T-helper 1 cell treated with Interleukin-12 subunit alpha and Interleukin-12 subunit beta and Interleukin-4 antibody, amounts not matched to agents 30 μg/mL and 1 μg/mL, for 36 hours (primary cell): ENCODE data around the gene ACTR3C.

Source experiments
- H3K27ac Mint-ChIP-seq: one replicate; pipeline ENCODE4 v1.8.0; 2021; ENCODE audit warnings: mild to moderate bottlenecking, mixed read lengths
- H3K27me3 Mint-ChIP-seq: one replicate; pipeline ENCODE4 v1.8.0; 2021; ENCODE audit warnings: low read depth, mixed read lengths
- H3K36me3 Mint-ChIP-seq: one replicate; pipeline ENCODE4 v1.8.0; 2021; ENCODE audit warnings: low read depth, mixed read lengths
- H3K4me1 Mint-ChIP-seq: one replicate; pipeline ENCODE4 v1.8.0; 2021; ENCODE audit warnings: low read depth, mixed read lengths
- H3K4me3 Mint-ChIP-seq: one replicate; pipeline ENCODE4 v1.8.0; 2021; ENCODE audit warnings: mild to moderate bottlenecking, moderate library complexity, mixed read lengths
- H3K9me3 Mint-ChIP-seq: one replicate; pipeline ENCODE4 v1.8.0; 2021; ENCODE audit warnings: mixed read lengths

ACTR3C gene

GRCh38 chr7:150345012-150345411 is 21.7 kb upstream of the ACTR3C start:
- peaks cover 12% of the 10 kb centered on the region for H3K9me3 Mint-ChIP-seq
- no peak overlapping the region for H3K27ac Mint-ChIP-seq
- H3K27me3 Mint-ChIP-seq = peaks cover 63% of the 10 kb centered on the region
- peaks cover 3% of the 10 kb centered on the region for H3K4me1 Mint-ChIP-seq
- H3K4me3 Mint-ChIP-seq = no peak overlapping the region
- H3K36me3 Mint-ChIP-seq = peaks cover 7% of the 10 kb centered on the region

GRCh38 chr7:150344299-150344698 is 21.0 kb upstream of the ACTR3C start:
- peaks cover 10% of the 10 kb centered on the region for H3K36me3 Mint-ChIP-seq
- peaks cover 70% of the 10 kb centered on the region for H3K27me3 Mint-ChIP-seq
- H3K4me3 Mint-ChIP-seq = no peak overlapping the region
- H3K4me1 Mint-ChIP-seq = peaks cover 3% of the 10 kb centered on the region
- H3K9me3 Mint-ChIP-seq = peaks cover 12% of the 10 kb centered on the region
- no peak overlapping the region for H3K27ac Mint-ChIP-seq

GRCh38 chr7:150343225-150343624 is 19.9 kb upstream of the ACTR3C start:
- Mint-ChIP-seq H3K4me3 (no peak overlapping the region), H3K27me3 (peaks cover 65% of the 10 kb centered on the region), H3K9me3 (peaks cover 12% of the 10 kb centered on the region), H3K36me3 (peaks cover 10% of the 10 kb centered on the region), H3K27ac (no peak overlapping the region), H3K4me1 (peaks cover 3% of the 10 kb centered on the region)

DNA sequence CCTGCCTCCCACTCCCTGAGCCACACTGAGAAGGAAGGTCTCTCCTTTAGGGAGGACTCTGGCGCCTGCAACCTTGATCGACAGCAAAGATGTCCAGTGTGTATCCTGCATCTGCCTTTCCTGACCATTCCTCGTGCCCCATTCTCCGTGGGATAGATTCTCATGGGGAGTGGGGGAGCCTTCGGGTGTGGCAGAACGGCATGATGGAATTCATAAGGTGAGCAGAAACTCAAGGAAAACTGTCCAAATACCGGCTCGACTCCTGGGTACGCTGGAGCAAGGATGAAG is 18.7 kb upstream of the ACTR3C start:
- H3K27ac Mint-ChIP-seq = no peak overlapping the region
- H3K4me1 Mint-ChIP-seq = peaks cover 3% of the 10 kb centered on the region
- peaks cover 12% of the 10 kb centered on the region for H3K9me3 Mint-ChIP-seq
- peaks cover 61% of the 10 kb centered on the region for H3K27me3 Mint-ChIP-seq
- no peak overlapping the region for H3K4me3 Mint-ChIP-seq
- peaks cover 13% of the 10 kb centered on the region for H3K36me3 Mint-ChIP-seq

DNA sequence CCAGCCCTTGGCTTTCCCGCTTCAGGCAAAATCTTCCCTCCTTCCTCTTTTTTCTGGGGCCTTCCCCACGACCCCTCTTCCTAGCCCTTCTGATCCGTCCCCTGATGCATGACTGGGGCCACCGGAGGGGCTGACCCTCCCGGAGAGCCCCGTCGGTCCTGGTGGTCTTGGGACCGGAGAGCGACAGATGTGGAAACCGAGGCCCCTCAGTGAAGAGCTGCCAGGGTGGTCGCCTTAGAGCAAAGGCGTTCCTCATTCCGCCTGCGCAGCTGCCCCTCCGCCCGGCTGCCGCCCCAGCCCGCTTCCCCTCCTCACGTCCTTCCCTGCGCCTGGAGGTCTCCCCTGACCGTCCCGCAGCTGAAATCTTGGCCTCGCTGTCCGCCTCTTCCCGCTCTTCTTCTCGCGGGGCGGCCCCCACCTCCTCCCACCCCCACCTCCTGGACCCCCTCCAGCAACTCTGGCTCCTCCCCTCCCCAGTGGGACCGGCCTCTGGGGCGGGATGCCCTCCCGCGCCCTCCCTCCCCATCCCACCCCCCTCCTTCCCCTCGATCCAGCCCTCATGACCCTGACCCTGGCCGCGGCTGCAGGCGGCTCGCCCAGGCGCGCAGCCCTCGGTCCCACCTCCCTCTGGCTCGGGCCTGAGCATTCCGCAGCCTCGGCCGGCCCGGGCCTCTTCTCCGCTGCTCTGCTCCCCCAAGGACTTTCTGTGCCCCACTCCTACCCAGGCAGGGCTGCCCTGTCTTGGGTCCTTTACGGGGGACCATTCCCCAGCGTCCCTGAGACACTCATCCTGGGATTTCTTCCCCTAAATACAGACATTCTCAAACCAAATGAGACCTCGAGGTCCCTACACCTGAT is 18.1 kb upstream of the ACTR3C start, which contains the start of gene RARRES2:
Gene RARRES2, minus strand, starts transcription at position 367 of the 858 bp plus-strand sequence. CDS start 1,020 bp downstream, outside the sequence.
- Mint-ChIP-seq H3K9me3 (peaks cover 11% of the 10 kb centered on the region), H3K4me3 (no peak within 1 kb of the TSS), H3K36me3 (peaks cover 13% of the 10 kb centered on the region), H3K27me3 (peaks cover 58% of the 10 kb centered on the region), H3K27ac (no peak within 1 kb of the TSS), H3K4me1 (peaks cover 3% of the 10 kb centered on the region)

DNA sequence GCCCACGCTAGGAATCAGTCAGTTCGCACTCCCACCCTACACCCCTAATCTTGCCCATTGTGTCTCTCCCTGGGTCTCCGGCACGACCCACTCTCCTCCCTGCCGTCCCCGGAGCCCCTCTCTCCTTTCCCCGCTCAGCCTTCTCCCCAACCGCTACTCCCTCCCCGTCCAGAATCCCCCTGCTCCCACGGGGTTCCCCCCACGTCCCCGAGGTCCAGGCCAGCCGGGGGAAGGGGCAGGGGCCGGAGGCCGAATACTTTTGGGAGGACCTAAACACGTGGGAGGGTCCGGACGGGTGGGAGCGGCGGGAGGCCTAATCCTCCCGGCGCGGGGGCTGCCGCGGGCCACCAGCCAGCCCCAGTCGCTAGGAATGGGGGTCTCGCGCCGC is 17.5 kb upstream of the ACTR3C start:
- no peaks in the 10 kb centered on the region for H3K4me1 Mint-ChIP-seq
- peaks cover 52% of the 10 kb centered on the region for H3K27me3 Mint-ChIP-seq
- no peak overlapping the region for H3K4me3 Mint-ChIP-seq
- peaks cover 7% of the 10 kb centered on the region for H3K9me3 Mint-ChIP-seq
- peaks cover 11% of the 10 kb centered on the region for H3K36me3 Mint-ChIP-seq
- no peak overlapping the region for H3K27ac Mint-ChIP-seq

DNA sequence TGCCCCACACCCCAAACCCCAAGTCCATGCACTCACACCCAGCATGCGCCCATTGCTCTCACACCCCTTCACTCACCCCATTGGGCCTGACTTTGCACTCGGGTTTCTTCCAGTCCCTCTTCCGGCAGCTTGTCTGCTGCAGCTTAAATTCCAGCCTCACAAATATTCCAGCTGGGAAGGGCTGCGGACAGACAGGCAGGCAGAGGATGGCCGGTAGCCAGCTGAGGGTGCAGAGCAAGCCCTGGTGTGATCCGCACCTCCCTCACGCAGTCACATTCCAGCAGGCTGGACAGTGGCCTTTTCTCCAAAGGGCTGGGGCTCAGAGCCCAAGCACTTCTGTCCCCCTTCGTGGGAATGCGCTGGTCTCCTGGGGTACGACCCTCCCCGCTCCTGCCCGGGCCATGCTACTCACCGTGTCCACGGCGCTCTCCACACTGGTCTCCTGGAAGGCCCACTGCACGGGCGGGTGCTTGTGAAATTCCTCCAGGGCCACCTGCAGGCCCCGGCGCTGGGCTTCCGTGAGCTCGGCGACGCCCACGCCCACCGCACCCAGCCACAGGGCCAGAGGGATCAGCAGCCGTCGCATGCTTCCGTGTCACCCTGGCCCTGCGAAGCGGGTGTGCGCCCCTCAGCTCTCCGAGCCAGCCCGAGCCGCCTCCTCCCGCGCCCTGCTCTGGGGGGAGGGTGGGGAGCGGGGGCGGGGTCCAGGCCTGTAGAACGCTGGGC is 16.8 kb upstream of the ACTR3C start:
- no peak overlapping the region for H3K4me3 Mint-ChIP-seq
- no peaks in the 10 kb centered on the region for H3K4me1 Mint-ChIP-seq
- peaks cover 48% of the 10 kb centered on the region for H3K27me3 Mint-ChIP-seq
- no peak overlapping the region for H3K27ac Mint-ChIP-seq
- peaks cover 11% of the 10 kb centered on the region for H3K36me3 Mint-ChIP-seq
- H3K9me3 Mint-ChIP-seq = peaks cover 7% of the 10 kb centered on the region

GRCh38 chr7:150339409-150339809 is 16.1 kb upstream of the ACTR3C start:
- no peak overlapping the region for H3K27ac Mint-ChIP-seq
- H3K36me3 Mint-ChIP-seq = peaks cover 11% of the 10 kb centered on the region
- H3K27me3 Mint-ChIP-seq = peaks cover 44% of the 10 kb centered on the region
- H3K4me3 Mint-ChIP-seq = no peak overlapping the region
- no peaks in the 10 kb centered on the region for H3K4me1 Mint-ChIP-seq
- peaks cover 7% of the 10 kb centered on the region for H3K9me3 Mint-ChIP-seq

- no peaks in the 10 kb centered on the region for H3K4me1 Mint-ChIP-seq
- H3K27ac Mint-ChIP-seq = no peak overlapping the region
- peaks cover 7% of the 10 kb centered on the region for H3K36me3 Mint-ChIP-seq
- H3K27me3 Mint-ChIP-seq = peaks cover 35% of the 10 kb centered on the region
- no peaks in the 10 kb centered on the region for H3K9me3 Mint-ChIP-seq
- H3K4me3 Mint-ChIP-seq = no peak overlapping the region
Measured at GRCh38 chr7:150338166-150338829, 15.0 kb upstream of the ACTR3C start.

GRCh38 chr7:150337659-150338081 is 14.3 kb upstream of the ACTR3C start:
- Mint-ChIP-seq H3K36me3 (peaks cover 7% of the 10 kb centered on the region), H3K4me3 (no peak overlapping the region), H3K9me3 (no peaks in the 10 kb centered on the region), H3K4me1 (no peaks in the 10 kb centered on the region), H3K27ac (no peak overlapping the region), H3K27me3 (peaks cover 29% of the 10 kb centered on the region)

DNA sequence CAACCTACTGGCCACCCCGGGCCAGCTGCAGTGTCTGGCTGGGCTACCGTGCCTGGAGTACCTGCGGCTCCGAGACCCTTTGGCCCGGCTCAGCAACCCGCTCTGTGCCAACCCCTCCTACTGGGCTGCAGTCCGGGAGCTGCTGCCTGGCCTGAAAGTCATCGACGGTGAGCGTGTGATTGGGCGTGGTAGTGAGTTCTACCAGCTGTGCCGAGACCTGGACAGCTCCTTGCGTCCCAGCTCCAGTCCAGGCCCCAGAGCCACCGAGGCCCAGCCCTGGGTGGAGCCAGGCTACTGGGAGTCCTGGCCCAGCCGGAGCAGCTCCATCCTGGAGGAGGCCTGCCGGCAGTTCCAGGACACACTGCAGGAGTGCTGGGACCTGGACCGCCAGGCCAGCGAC is 13.8 kb upstream of the ACTR3C start:
- H3K9me3 Mint-ChIP-seq = no peaks in the 10 kb centered on the region
- H3K4me1 Mint-ChIP-seq = no peaks in the 10 kb centered on the region
- peaks cover 24% of the 10 kb centered on the region for H3K27me3 Mint-ChIP-seq
- H3K36me3 Mint-ChIP-seq = peaks cover 7% of the 10 kb centered on the region
- no peak overlapping the region for H3K4me3 Mint-ChIP-seq
- H3K27ac Mint-ChIP-seq = no peak overlapping the region

DNA sequence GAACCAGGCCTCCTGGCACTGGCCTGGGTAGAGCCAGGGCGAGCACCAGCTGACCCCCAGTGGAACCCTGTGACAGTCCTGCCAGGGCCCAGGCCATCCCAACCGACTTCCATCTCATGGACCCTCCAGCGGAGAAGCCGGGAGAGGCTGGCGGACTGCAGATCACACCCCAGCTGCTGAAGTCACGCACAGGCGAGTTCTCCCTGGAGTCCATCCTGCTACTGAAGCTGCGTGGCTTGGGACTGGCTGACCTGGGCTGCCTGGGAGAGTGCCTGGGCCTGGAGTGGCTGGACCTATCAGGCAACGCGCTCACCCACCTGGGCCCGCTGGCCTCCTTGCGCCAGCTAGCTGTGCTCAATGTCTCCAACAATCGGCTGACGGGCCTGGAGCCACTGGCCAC is 13.4 kb upstream of the ACTR3C start:
- Mint-ChIP-seq H3K4me1 (peaks cover 1% of the 10 kb centered on the region), H3K27ac (no peak overlapping the region), H3K27me3 (peaks cover 20% of the 10 kb centered on the region), H3K4me3 (no peak overlapping the region), H3K9me3 (no peaks in the 10 kb centered on the region), H3K36me3 (peaks cover 7% of the 10 kb centered on the region)

GRCh38 chr7:150335774-150336112 is 12.4 kb upstream of the ACTR3C start:
- no peak overlapping the region for H3K4me3 Mint-ChIP-seq
- no peaks in the 10 kb centered on the region for H3K9me3 Mint-ChIP-seq
- no peak overlapping the region for H3K27ac Mint-ChIP-seq
- peaks cover 9% of the 10 kb centered on the region for H3K36me3 Mint-ChIP-seq
- peaks cover 1% of the 10 kb centered on the region for H3K4me1 Mint-ChIP-seq
- H3K27me3 Mint-ChIP-seq = peaks cover 12% of the 10 kb centered on the region

DNA sequence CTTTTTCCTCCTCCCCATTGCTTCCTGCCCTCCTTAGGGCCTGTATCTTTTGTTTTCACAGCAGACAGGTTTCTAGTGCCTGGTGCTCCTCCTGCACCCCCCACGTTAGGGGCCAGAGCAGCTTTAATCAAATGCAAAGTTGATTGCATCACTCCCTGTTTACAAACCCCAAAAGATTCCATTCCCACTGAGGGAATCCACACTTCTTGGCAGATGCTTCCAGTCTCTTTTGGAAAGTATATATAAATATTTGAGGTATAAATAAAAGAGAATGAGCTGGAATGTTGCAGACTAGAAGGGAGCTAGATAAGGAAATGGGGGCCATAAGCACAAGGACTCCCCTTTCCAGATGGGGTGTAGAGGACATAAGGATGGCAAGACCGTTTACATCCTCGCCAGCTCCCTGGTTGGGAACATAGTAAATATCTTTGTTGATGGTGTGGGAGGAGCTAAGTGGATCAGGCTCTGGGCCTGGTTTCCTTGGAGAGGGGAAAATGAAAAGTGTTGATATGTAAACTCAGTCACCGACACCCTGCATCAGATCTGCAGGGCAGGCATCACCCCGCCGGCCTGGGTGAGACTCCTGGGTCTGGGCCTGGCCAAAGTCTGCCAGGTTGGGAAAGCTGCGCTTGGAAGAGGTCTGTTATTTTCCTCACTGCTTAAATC is 11.9 kb upstream of the ACTR3C start:
- peaks cover 9% of the 10 kb centered on the region for H3K36me3 Mint-ChIP-seq
- no peaks in the 10 kb centered on the region for H3K9me3 Mint-ChIP-seq
- H3K4me3 Mint-ChIP-seq = no peak overlapping the region
- no peak overlapping the region for H3K27ac Mint-ChIP-seq
- peaks cover 1% of the 10 kb centered on the region for H3K4me1 Mint-ChIP-seq
- peaks cover 11% of the 10 kb centered on the region for H3K27me3 Mint-ChIP-seq
